HG03575 (cell line): ENCODE measurements around the gene OPTC.
"Not testable (repeated sequence)": the region's sequence is repeated elsewhere in the genome, so short reads cannot be mapped to it uniquely, and the experiment has no call there.

Experiments used
- ATAC-seq: cut with Tn5 transposase; IDR thresholded peaks from one replicate; pipeline ENCODE4 v1.9.1; 2021; ENCODE audit not compliant: unreplicated experiment, insufficient number of reproducible peaks, low FRiP score; ENCODE audit errors: extremely low read depth

Gene OPTC

DNA sequence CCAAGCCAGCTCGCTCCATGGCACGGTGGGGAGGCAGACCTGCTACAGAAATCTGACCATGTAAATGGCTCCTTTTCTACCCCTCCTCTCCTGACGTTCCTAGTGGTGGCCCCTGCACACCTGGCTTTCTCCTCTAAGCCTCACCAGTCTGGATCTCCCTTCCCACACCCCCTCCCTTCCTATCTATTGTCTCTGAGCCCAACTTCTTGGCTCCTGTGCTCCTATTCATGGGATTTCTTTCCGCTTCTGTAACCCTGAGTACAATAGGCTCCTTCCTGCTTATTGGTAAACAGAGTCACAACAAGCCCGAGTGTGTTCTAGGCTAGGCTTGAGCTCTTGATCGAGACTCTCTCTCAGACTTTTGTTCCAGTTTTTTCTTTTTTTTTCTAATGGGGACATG is 17.6 kb downstream of the OPTC start:
- ATAC-seq, result no peak

DNA sequence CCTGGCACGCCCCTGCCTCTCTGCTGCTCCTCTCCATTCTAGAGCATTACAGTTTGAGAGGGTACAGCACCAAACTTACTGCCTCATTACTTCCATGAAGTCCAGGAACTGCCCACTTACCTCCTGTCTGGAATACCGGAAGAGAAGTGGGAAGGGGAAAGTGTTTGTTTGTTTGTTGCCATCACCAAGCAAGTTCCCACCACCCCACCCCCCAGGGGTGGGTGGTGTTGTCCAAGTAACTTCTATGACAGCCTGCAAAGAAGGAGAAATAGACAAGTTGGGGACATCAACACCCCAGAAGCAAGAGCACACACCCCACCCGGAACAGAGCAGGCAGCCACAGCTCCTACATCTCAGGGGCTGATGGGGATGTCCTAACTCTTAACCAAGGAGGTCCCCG is 18.0 kb downstream of the OPTC start:
- ATAC-seq, result no peak

DNA sequence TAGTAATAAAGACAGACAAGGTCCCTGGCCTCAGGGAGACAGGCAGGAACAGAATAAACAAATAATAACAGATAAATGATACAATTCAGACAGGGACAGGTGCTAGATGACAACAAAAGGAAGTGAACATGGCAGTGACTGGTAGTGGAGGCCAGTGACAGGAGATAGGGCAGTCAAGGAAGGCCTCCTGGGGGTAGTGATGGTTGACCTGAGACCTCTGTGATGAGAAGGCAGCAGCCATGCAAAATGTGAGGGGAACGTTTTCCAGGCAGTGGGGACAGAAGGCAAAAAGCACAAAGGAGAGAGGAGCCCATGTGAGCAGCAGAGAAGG is 18.5 kb downstream of the OPTC start:
- ATAC-seq, result no peak

DNA sequence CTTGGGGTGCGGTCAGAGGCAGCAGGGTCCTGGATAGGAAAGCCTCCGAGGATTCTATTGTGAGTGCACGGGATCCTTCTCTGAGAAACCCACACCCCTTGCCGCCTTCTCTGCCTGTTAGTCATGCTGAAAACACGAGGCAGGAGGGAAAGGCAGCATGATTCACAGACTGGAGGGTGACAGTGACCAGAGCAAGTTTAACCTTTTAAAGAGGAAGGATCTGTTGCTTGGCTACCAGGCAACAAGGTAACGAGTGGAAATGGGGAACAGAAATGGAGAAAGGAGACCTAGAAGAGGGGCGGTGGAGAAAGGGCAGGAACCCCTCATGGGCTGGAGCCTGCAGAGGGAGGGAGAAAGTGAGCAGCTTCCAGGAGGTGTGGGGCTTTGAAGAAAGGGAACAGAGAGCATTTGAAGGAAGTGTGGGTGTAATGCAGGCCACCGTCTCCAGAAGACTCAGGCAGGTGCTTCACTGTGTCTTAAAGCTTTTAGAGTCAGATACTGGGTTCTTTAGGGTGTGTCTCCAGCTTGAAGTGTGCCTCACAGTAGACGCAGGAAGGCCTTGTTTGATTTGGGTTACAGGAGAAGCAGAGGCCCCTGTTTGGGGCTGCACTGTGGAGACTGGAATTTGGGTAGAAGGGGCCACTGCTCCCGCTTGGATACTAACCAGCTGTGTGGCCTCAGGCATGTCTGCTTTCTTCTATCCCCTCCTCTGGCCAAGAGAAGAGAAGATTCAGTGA is 19.1 kb downstream of the OPTC start:
- no peak for ATAC-seq

DNA sequence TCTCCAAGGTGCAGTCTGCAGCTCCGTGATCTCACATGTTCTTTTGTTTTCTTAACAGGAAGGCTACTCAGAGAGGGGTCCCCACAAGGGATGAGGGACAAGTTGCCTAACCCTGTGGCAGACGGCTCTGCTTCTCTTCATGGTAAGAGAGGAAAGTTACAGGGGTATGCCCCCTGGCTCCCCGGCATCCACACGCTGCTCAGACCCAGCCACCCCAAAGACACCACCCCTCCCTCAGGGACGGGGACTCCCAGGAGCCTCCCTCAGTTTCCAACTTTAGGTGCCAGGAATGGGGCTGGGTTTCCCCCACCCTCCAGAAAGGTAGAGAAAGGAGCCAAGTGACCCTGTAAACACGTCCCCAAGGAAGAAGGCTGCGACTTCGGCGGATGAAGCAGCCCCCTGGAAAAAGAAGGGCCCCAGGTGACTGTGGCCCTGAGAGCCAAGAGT is 19.7 kb downstream of the OPTC start:
- no peak for ATAC-seq

DNA sequence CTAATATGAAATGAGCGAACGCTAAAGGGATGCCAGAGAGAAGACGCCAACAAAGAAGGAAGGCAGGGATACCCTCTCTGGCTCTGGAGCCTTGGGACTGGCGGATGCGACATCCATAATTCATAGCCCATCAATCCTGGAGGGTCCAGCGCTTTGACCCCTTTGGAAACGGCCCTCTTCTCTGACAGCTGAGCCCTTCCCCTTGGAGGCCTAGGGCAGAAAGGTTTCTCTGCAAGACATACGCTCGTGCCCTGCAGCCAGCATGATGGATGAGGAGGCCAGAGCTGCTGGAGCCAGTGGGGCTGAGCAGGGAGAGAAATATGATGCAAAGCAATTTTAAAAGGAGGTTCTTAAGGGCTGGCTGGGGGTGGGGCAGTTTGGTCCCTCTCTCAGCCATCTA is 22.2 kb downstream of the OPTC start:
- ATAC-seq, result no peak

DNA sequence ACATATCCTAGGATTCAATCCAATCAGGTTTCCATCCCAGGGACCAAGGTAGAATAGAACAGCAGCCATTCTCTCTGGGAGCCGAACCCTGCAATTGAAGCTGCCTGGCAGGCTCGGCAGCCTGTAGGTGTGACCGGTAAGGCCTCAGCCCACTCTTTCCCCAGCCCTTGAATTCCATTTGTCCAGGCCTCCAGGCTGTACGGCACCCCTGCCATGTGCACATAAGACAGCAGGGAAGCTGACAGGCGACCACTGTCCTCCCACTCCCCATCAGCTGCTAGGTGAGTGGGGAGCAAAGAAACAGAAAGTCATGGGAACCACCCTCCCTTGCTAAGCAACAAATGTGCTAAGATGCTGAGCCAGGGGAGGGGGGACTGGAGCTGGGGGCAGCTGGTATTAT is 23.0 kb downstream of the OPTC start:
- ATAC-seq, result no peak

DNA sequence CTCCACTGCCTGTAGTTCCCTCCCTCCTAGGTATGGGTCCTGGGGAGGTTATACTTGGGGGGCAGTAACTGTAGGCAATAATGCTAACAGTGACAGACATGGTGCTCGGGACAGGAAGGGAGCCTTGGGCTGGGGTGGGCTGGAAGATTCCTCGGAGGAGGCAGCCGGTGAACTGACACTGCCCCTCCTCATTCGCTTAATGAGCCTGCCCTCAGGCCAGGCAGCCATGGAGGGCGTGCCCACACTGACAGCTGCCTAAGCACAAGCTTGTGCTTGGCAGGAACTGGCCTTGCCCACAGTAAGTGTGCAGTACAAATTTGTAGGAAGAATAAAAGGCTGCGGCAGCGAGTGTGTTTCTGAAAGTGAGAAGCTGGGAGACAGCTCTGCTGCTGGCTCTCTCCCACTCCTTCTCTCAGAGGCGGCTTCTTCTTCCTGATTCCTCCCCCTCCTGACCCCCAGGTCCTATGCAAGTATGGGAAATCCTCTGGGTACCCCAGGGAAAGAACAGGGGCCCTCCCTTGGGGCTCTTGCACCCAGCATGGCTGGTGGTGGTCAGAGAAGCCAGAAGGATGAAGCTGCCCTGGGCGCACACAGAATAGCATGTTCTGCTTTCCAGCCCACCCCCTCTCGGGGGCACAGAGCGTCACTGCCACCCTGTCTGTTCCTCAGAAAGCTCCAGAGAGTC is 23.6 kb downstream of the OPTC start:
- ATAC-seq, result no peak

DNA sequence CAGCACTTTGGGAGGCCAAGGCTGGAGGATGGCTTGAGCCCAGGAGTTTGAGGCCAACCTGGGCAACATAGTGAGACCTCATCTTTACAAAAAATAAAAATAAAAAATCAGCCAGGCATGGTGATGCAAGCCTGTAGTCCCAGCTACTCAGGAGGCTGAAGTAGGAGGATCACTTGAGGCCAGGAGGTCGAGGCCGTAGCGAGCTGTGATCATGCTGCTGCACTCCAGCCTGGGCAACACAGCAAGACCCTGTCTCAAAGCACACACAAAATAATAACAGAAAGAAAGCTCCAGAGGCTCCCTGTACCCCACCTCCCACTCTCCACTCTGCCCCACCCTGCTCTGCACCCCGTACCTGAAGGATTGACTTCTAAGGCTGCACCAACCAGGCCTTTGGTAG is 24.2 kb downstream of the OPTC start:
- not testable (repeated sequence) for ATAC-seq

DNA sequence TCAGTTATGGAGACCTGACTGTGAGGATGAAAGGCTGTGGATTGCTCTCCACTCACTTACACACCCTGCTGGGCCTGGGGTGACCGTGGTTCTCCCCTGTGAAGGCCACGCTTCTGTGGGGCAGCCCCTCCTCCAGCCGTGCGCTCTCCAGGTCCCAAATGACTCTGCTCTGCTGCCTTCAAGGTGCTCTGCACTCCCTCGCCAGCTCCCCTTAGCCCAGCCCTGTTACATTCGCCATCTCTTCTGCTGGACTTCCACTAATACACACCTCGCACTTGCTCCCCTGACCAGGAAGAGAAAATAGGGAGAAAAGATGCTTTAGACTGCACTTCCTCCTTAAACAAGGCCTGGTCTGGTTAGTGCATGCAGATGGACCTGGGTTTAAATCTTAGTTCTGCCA is 24.6 kb downstream of the OPTC start:
- no peak for ATAC-seq

DNA sequence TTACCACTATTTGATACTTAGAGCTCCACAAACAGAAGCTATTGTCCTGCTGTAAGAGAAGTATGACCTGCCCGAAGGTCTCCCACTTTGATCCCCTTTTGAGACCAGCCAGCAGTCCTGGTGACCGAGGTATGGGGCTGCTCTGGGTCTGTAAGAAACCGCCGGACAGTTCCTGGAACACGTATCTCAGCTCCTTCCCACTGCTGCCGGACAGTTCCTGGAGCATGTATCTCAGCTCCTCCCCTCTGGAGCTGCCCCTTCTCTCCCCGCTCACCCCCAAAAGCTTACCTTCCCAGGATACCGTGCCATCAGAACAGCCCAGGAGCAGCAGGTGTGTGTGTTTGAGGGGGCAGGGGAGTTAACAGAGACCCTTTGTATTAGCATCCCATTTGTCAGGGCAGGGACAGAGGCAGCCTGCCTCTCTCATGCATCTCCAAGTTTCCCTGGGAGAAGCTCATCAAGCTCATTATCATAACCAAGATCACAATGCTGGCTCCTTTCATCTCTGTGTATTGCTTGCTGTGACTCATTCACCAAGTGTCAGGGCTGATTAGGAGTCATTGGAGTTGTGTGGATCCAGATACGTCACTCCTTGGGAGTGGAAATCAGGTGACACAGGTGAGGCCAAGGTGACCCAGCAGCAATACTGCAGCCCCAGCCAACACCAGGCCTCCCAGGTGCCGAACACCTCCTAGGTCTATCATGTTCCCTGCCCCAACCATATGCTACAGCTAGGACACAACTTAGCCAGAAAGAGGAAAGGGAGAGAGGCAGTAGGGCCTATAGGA is 25.3 kb downstream of the OPTC start:
- no peak for ATAC-seq

DNA sequence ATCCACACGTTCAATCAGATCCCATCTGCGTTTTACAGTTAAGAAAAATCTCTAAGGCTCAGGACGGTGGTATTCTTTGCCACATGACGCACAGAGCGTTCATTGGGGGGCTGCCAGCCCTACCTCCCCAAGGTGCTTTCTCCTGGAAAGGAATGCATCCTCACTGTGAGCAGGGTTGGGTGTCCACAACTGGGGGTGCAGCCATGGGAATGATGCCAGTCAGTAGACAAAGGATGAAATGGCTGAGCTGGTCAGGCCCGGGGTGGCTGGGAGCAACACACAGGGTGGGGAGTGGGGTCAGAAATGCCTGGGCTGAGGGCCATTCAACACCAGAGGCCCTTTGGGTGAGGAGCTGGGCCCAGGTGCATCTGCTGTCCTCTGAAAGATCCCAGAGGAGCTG is 25.9 kb downstream of the OPTC start:
- ATAC-seq, result no peak

DNA sequence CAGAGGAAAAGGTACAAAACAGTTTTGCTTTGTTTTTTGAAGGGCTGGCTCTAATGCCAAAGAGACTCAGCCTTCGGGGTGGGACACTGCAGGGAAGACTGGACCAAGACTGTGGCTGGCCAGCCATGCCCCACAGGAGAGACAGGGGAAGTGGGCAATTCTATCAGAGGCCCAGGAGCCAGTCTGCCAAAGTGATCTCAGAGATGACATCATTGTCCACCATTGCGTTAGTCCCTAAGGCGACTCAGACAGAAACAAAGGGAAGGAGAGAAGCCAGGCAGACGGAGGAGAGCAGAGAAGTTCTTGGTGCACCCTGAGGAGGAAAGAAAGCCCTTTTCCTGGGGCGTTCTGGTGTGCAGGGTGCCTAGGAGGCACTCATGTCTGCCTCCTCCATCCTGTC is 26.4 kb downstream of the OPTC start:
- no peak for ATAC-seq

DNA sequence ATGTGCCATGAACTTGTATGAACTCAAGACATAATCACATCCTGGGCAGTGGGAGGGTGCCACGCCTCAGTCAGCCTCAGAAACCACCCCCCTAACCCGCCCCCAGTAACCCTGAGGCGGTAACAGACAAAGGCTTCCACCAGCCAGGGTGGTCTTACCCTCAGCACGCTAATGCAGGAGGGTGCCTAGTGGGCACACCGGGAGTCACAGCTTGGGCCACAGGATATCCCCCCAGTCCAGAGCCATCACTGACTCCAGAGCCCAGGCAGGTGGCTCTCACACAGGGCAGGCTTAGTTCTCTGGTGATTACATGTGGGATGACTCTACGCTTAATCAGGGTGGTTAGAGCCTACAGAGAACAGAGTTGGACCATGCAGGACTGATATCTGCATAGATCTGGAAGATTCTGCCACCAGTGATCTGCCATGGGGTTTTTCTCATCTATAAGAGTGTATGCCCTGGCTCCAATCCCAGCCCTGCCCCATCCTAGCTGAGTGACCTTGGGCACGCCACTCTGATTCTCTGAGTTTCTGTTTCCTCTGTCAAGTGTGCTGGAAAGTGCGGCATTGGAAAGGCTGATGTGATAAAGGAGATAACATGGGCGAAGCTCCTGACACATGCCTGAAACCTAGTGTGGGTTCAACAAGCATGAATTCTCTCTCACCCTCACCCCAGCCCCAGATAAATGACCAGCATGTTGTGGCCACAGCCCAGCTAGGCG is 27.3 kb downstream of the OPTC start:
- ATAC-seq, result no peak

DNA sequence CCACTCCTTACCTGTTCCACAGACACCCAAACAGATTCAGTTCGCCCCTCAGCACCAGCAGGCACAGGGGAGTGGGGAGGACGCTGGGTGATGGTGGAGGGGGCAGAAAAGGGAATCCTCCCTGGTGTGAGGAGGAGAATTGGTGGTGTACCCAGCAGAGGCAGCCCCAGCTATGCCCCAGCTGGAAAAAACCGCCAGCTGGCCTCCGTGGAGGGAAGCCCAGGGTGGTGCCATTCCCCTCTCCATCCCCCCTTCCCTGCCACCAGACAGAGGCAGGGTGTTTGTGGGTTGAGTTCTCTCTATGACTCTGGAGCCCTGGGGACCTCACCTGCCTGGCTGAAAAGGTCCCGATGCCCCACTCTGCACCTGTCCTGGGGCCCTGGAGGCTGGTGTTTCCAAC is 27.9 kb downstream of the OPTC start:
- no peak for ATAC-seq

DNA sequence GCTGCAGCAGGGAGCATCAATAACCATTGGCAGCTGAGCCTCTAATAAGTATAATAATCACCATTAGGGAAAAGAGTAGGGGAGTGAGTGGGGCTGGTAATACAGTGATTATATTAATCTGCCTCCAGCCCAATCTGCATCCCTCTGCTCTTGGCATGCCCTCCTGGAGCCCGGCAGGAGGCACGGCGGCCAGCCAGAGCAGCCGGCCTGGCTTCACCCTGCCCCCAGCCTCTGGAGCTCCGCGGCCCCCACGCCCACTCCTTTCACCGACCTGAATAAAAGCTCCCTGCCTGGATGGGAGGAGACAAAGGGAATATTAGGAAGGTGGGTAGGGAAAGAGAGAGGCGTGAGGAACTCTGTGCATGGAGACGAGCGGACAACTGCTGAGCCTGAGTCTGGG is 28.3 kb downstream of the OPTC start:
- no peak for ATAC-seq

DNA sequence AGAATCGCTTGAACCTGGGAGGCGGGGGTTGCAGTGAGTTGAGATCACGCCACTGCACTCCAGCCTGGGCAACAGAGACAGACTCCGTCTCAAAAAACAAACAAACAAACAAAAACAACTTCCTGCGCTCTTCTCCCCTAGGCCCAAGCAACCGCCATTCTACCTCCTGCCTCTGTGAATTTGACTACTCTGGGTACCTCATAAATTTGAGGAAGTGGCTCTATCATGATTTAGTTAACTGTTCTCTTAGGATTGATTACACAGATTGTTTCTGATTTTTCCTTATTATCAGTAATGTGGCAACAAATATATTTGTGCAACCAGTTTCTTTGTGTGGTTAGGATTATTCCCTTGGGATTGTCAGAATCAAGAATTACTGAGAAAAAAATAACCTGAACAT is 29.7 kb downstream of the OPTC start:
- no peak for ATAC-seq

DNA sequence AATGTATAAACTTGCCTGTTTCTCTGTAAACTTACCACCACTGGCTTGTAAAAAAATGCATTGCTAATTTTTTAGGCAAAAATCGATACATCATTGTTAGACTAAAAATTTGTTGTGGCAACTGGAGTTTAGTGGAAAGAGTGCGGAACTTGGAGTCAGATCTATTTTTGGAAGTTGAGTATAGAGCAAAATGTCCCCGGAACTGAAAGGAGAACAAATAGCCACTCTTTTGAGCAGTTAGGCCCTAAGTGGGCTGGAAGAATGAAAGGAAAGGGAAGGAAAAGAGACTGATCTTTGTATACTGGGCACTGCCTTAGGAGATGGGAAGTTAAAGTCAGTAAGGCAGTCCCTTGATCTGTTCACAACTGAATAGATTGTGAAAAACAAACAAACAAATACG is 30.2 kb downstream of the OPTC start:
- ATAC-seq, result no peak

DNA sequence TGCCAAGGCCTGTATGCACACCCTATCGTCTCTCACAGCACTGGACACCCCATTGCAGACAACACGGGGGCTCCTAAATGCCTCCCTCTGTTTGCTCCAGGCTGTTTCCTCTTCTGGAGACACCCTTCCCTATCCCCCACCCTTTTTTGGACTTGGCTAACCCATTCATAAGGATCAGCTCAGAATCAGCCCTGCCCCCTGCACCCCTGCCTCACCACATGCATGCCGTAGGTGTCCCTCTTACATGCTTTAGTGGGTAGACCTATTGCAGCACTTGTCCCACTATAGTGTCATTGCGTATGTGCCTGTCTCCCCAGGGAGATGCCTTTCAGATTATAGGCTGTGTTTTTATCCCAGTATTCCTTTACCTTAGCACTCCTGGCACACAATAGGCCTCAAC is 30.9 kb downstream of the OPTC start:
- ATAC-seq, result no peak

DNA sequence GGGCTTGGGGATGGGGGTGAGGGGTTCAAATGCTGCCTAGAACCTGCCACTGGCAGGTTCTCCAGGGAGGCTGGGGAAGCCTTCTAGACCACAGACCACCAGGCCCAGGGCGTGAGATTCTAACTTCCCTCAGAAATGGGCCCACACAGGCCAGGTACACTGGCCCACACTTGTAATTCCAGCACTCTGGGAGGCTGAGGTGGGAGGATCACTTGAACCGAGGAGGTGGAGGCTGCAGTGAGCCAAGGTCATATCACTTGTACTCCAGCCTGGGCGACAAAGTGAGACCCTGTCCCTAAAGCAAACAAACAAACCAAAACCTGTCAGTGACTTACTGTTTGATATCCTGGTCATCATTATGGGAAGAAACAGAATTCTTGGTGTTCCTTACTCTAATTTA is 31.7 kb downstream of the OPTC start:
- no peak for ATAC-seq
